GM19467 (cell line): ENCODE measurements around the gene ZFAND2B.
A peak's percentile ranks its signal among the peaks of the same experiment; 100 is the strongest.

Experiments used
- ATAC-seq: cut with Tn5 transposase; IDR thresholded peaks from one replicate; pipeline ENCODE4 v1.9.1; 2021; ENCODE audit warnings: mild to moderate bottlenecking, moderate library complexity; ENCODE audit not compliant: unreplicated experiment

ZFAND2B gene

DNA sequence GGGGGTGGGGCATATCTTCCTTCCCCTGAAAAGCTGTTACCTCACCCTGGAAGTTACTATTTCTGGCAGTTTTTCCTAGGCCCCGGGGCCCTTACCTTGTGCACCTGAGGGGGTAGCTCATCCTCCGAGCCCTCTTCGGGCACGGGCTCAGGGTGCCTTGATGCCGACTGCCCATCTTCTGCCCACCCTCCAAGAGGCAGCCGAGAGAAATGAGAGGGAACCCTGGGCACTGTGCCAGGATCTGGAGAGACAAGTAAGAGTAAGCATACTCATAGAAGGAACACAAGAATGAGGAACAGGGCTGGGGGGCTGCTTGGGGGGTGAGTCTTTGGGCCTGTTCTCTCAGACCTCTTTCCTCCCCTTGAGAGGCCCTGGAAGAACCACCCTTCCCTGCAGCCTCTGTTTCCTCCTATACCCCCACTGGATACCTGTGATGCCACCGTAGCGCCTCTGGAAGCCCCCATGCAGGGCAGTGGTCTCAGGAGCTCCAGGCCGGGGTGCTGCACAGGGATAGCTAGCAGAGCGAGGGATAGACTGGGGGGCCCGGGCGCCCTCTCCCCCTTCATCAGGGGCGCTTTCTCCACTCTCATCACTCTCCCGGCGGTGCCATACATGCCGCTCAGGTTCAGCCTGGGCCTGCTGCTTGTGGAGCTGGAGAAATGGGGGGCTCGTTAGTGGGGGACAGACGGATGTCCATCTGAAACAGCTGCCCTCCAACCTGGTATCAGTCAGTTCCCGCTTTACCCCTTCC is 14.2 kb downstream of the ZFAND2B start:
- ATAC-seq, result no peak

DNA sequence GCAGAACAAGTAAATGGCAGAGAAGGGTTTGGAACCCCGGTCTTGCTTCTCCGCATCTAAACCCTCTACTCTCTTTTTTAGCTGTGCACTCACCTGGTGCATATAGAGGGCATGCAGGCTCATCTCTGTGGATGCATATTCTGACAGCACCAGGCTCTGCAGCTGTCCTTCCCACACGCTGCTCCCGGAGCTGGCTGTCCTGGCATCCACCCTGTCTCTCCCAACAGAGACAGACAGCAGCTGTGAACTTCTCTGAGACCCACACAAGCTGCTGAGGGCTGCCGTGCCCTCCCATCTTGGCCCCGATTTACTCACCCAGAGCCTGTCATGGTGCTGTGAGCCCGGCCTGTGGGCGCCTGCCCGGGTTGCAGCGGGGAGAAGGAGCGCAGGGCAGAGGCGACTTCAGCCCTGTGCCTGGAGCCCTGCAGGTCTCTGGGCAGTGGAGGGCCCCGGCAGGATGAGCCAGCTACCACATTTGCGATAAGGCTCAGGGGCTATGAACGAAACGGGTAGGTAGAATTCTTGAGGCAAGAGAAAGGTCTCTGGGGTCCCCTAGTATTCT is 15.5 kb downstream of the ZFAND2B start:
- no peak for ATAC-seq

DNA sequence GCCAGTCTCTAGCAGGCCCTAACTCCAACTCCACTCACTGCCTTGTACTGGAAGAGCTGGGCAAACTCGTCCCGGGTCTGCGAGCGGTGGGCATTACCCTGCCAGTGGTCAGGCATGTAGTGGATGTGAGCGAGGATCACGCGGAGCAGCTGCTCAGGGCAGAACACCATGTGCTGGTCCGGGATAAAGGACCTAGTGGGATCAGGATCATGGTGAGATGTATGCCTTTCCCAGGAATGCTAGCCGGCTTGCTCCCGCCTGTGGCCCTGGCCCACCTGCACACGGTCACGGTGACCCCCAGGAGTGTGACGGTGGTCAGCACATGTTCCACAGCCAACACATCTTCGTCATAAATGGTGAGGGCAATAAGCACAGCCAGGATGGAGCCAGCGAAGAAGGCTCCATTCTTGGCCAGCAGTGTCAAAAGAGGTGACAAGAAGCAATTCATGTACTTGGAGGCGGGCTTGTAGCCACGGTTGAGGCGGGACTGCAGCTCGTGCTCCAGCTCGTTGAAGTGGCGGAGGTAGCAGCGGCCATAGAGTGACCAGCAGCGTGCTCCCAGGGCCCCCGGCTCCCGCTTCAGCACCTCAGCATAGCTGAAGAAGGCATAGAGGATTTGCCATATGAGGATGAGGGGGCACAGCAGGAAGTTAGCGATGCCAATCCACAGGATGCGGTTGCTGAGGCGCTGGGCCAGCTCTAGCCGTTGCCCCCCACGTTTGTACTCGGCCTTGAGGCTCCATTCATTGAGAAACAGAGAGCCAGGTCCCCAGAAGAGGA is 17.4 kb downstream of the ZFAND2B start:
- ATAC-seq, result no peak

DNA sequence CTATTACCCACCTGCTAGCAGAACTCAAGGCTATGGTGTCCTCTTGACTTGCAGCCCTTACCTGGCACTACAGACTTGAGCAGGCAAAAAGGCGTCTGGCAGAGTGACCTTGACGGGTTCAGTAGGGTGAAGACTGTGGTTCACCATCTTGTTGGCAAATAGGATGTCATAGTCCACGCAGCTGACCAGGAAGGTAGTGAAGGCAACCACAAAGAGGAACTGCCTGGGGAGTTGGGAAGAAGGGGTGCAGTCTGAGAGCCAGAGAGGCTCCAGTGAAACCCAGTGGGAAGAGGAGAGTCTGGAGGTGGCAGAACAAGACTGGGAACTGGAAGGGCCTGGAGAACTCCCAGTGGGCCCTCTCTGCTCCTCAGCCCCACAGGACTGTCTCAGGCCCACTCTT is 18.8 kb downstream of the ZFAND2B start:
- ATAC-seq, result no peak

DNA sequence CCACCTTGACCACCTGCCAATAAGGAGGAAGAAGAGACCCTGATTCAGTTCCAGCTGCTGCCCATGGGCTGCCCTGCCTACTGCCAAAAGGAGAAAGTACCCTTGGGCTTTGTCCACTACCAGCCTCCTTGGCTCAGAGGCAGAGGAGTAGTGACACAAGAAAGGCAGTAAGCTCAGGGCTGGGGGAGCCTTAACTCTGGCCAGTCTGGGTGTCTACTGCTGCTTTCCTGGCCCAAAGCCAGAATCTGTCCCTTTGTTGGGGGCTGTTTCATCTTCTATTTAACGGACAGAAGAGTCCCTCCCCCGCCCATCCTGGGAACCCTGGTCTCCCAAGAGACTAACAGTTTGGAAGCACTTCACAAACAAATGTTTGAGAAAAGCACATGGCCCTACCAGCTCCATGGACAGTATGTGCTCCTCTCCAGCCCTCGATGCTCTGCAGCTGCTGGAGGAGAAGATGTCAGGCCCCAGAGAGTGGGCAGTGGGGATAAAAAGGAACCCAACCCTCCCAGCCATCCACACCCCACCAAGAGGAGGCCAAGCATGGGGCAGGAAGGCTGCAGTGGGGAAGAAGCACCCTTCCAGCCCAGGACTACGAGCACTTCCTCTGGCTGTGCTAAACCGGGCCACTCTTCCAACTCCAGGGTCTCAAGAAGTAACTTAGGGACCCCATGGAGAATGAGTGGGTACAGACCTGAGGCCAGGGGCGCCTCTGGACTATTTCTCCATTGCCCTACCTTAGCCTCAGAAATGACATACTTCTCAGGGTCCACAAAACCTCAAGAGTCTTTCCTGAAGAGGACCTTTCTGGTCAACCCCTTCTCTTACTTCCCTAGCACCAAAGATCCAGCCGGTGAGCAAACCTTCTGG is 21.7 kb downstream of the ZFAND2B start:
- no peak for ATAC-seq

DNA sequence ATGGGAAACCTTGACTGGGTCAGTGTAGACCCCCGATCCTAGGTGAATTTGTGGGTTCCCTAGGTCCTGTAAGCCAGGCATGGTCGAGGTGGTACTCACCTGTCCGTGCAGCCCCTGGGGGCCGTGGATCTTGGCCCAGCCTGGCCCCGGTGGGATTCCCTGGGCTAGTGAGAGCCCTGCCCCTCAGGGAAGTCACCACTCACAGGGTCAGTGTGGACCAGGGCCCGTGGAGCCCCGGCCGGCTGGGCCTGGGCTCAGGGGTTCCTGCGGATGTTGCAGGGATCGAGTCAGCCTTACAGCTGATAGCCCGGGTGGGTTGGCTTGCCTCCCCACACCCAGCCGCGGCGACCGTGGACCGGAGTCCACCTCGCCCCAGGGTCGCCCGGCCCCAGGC is 22.3 kb downstream of the ZFAND2B start:
- ATAC-seq, result no peak

DNA sequence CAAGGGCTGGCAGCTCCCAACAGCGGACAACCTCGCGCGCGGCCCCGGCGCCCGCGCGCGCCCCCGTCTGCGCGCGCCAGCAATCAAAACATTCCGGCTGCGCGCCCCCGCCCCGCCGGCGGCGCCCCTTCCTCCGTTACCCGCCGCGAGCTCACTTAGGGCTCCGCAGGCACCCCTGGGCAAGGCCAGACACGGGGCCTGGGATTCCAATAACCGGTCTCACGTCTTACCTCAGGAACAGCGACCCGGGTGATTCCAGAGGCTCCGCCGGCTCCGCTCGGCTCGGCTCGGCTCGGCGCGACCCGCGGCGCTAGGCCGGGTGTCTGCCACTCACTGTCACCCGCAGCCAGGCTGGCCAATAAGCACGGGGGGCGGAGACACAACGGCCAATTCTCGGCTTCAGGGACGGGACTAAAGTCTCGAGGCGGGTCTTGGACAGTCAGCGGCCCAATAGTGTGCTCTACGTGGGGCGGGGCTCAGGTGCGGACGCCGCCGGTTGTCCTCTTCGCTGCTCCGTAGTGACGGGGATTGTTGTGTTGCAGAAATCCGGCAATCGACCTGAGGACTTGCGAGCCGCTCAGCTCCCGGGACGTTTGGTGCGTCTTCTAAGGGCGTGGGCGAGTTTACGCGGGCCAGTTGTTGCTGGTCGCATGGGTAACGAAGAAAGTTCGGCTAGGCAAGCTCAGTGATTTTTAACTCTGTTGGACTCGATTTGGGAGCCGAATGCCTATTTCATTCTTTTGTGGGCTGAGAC is 22.9 kb downstream of the ZFAND2B start, which contains the start of the genes ANKZF1 and ATG9A:
Gene ANKZF1 (plus strand): TSS at position 502 of the 754 bp plus-strand sequence. CDS start 452 bp downstream, outside the sequence.
Gene ATG9A (minus strand): TSS at position 332 of the 754 bp plus-strand sequence. CDS start 1,612 bp downstream, outside the sequence.
- ATAC-seq, result peak; percentile 94

DNA sequence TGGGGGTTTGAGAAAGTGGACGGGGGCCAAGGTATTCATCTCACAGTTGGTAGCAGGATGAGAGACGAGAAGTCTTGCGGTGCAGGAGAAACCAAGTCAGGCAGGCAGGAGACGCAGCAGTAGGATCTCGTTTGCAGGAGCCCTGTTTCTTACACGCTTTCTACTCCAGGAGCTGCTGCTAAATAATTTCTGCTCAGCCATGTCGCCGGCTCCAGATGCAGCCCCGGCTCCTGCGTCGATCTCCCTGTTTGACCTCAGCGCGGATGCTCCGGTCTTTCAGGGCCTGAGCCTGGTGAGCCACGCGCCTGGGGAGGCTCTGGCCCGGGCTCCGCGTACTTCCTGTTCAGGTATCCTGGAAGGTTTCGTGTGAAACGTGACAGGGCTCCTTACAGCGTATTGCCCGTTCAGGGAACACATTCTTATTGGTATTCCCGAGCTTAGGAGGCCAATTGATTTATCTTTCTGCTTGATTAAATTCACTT is 23.5 kb downstream of the ZFAND2B start:
- no peak for ATAC-seq

DNA sequence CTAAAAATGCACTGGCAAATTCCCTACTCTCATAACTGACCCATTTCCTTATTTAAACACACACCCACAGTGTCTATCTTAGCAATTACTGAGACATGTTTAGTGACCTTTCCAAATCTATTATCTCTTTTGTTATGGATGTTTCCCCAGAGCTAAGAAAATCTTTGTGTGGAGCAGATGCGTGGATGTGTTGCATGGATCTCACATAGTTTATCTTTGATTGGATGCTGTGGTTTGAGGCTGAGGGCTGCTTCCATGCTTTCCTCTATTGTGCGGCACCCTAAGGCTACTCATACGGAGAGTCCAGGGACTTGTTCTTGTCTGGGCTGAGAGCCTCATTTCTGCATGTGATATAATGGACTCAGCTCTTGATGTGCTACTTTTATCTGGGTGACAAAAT is 27.7 kb downstream of the ZFAND2B start:
- ATAC-seq, result no peak

DNA sequence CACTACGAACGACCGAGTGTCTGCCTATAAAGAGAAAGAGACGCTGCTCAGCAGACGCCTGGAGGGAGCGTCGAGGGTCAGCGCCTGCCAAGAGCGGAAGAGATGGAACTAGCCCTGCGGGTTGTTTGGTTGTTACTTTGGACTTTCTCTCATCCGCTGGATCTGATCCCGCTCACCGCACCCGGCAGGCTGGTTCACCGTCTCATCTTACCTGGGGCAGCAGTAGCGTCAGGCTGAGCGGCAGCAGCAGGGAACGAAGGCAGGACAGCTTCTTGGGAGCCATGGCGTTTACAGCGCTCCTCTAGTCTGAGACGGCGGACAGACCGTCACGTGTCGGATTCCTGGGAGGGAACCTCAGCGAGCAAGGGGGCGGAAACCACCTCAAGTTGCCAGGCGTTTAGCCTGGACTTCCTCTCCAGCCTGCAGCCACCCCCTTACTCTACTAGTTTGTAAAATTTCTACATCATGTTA is 36.7 kb downstream of the ZFAND2B start:
- no peak for ATAC-seq

DNA sequence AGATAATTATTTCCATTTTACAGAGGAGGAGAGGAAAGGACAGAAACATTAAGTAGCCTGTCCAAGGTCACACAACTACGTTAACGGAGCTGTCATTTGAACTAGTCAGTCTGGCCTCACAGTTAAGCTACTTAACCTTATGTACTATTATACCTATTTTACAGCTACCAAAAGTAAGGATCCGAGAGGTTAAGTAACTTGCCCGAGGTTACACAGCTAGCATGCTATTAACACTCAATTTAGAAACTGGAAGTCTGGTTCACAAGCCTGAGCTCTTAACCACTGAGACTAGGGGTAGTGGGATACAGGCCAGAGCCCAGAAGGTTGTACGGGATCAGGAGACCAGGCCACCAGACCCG is 38.2 kb downstream of the ZFAND2B start:
- ATAC-seq, result no peak

DNA sequence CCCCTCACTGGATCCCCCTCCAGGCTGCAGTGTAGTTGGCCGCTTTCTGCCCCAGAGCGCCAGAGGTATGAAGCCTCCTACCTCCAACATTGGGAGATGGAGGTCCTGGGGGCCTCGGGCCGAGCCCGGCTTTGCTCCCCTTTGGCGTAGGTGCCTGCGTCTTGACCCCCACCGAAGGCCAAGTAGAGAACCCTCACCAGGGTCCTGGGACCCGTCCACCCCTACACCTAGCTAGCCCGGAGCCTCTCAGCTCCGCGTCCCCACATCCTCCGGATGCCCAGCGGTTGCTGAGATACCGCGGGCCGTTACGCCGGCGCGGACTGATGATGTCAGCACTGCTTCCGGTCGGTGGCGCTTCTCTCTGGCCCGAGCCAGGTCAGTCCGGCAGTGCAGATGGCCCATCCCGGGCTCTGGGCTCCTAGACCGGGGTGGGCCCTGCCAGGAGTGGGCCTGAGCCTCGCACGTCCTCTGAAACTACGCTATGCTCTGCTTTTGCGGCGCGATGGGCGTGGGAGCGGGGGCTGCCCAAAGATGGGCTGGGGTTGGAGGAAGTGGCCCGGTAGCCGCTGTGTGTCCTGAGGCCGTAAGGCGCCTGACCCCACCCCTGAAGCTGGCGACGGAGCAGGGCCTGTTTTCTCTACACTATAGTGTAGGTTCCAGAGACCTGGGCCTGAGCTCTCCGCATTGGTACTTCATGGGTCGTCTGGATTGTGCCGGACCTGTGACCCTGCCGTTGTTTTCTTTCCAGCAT is 38.7 kb downstream of the ZFAND2B start, which contains the start of the genes GLB1L and STK16:
Gene GLB1L (minus strand): TSS at position 297 of the 751 bp plus-strand sequence. CDS start 1,871 bp downstream, outside the sequence.
Gene STK16 (plus strand): TSS at position 332 of the 751 bp plus-strand sequence. CDS start 521 bp downstream, outside the sequence.
- ATAC-seq, result peak; percentile 56

DNA sequence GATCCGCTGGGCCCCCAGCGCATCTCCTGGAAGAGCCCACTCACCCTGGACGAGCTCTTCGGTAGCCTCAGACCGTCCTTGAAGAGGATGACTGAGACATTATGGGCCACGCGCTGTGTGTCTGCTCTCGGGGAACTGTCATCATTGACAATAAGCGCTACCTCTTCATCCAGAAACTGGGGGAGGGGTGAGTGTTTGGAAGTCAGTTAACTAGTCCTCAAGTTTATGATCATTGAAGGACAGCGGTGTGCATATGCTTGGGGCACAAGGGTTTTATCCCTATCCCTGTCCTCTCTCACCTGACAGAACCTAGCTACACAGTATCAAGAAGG is 39.3 kb downstream of the ZFAND2B start:
- ATAC-seq, result no peak

DNA sequence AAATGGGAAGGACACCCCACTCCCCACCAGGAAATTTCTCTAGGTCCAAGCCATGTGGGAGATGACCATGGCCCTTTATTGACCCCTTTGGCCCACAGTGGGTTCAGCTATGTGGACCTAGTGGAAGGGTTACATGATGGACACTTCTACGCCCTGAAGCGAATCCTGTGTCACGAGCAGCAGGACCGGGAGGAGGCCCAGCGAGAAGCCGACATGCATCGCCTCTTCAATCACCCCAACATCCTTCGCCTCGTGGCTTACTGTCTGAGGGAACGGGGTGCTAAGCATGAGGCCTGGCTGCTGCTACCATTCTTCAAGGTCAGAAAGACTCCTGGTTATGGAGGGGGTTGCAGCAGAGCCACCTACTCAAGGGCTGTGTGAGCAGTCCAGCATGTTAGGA is 40.0 kb downstream of the ZFAND2B start:
- no peak for ATAC-seq

DNA sequence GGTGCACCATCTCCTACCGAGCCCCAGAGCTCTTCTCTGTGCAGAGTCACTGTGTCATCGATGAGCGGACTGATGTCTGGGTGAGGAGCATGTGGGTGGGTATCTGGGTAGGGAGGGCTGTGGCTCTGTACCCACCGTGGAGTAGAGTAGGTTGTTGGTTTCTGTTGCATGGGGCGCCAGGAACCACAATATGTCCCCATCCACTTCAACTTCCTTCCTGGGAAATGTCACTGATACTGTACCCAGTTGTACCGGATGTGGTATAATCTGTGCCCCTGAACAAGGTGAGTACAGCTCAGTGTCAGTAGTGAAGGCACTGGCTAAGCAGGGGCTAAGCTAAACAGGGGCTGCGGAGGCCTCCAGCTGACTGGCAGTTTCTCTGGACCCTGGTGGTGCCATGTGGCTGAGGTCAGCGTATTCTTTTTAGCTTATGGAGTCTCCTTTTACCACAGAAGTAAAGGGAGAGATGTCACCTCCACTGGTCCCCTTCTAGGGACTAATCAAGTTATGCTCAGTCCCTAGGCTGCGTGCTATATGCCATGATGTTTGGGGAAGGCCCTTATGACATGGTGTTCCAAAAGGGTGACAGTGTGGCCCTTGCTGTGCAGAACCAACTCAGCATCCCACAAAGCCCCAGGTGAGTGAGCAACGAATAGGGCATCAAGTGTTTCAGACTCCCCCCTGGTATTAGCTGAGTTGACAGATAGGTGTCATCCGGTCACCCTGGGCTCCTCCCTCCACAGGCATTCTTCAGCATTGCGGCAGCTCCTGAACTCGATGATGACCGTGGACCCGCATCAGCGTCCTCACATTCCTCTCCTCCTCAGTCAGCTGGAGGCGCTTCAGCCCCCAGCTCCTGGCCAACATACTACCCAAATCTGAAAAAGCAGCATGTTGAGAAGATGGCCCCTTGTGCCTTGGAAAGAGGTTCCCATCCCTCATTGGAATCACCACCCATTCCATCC is 41.4 kb downstream of the ZFAND2B start:
- no peak for ATAC-seq

DNA sequence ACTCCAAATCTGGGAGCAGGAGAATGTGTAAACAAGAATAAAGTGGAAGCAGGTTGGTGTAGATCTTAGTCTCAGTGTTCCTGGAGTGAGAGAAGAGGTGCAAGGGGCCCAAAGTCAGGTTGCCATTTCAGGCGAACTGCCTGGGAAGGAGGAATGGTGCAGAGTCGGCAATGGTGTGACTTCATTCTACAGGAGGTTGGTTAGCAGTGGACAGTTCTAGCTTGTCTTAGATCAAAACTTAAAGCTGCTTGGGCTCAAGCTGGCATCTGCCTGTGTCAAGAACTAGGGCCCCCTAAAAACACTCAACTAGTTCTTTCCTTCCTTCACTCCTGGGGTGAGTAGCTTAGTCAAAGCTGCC is 42.2 kb downstream of the ZFAND2B start:
- no peak for ATAC-seq

DNA sequence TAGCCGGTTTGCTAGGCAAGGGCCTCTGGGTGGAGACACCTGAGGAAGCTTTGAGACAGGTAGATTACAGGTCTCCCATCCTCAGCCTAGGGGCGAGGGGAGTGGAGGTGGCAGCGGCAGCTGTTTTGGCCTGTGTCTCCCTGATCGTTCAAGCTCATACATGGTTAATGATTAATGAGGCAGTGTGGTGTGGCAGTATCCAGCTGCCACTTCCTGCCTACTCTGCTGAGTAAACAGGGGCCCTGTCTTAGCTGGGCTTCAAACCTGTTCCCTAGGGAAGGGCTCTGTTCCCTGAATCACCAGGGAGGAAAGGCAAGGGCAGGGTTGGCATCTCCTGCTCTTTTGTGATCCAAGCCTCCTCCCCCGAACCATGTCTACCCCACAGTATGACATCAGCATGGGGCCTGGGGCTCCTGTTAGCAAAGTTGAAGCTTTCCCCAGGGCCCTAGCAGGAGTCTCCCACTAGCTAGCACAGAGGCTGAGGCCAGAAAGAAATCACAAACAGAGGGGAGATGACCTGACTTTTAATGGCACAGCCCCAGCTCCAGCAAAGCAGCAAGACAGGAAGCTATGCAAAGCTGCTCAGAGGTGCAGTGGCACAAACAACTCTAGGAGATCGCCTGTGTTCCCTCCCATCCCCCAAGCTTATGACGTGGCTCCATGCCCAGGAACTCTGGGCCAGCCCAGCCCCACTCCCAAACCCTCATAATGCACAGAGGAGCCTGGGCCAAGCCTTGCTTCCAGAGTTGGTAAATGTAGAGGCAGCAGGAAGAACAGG is 42.8 kb downstream of the ZFAND2B start:
- peak; percentile 45 for ATAC-seq
